Thoracic aorta (tissue), 2 donors: ENCODE data around the gene PTPRM. TPM values are rescaled to one million over a fixed set of nuclear protein-coding genes. Genes with fewer than 3 reads are reported as not detected.

Experiments used
- ATAC-seq: fragments of 150-250 bp; one replicate; pipeline ENCODE4 v1.8.0; 2017; ENCODE audit warnings: low read depth; ENCODE audit not compliant: insufficient number of reproducible peaks, low FRiP score
- DNase-seq: peaks from one replicate; pipeline ENCODE4 v3.0.0-alpha.2; 2020; ENCODE audit warnings: low spot score
- H3K27ac ChIP-seq, 2 donors: fragments of 200-600 bp; sonication (generic); 1 replicate in 1 of 2; 2 replicates in 1 of 2; pipeline ENCODE4 v1.5.1; 2016; ENCODE audit warnings: mild to moderate bottlenecking in 2 of 2, moderate library complexity in 2 of 2
- H3K27me3 ChIP-seq: fragments of 200-600 bp; sonication (generic); replicated peaks from 2 replicates; pipeline ENCODE4 v1.6.0; 2016; ENCODE audit warnings: mild to moderate bottlenecking; ENCODE audit not compliant: insufficient read depth
- H3K36me3 ChIP-seq: fragments of 200-600 bp; sonication (generic); one replicate; pipeline ENCODE4 v1.5.1; 2016
- H3K4me1 ChIP-seq, 2 donors: fragments of 200-600 bp; sonication (generic); 1 replicate in 1 of 2; 2 replicates in 1 of 2; pipeline versions ENCODE4 v1.5.1 to v1.6.0; 2016; ENCODE audit warnings: low read depth in 2 of 2, mild to moderate bottlenecking in 1 of 2; ENCODE audit not compliant: control insufficient read depth in 1 of 2
- H3K4me3 ChIP-seq: fragments of 200-600 bp; sonication (generic); 2 replicates; pipeline ENCODE4 v1.5.1; 2016; ENCODE audit warnings: mild to moderate bottlenecking
- H3K9me3 ChIP-seq: fragments of 200-600 bp; sonication (generic); 2 replicates; pipeline ENCODE4 v1.5.1; 2016
- CTCF ChIP-seq: fragments of 200-600 bp; sonication (generic); IDR thresholded peaks from one replicate; pipeline ENCODE4 v1.5.1; 2019; ENCODE audit warnings: antibody characterized with exemption
- total RNA-seq, 2 donors: library from RNA; depleted of rRNA; stranded (reverse); fragments of >200 nt; gene quantifications; one replicate each; pipeline versions ENCODE4 v1.1.0 to v1.2.3, GENCODE V29; 2016

Gene PTPRM
- total RNA-seq, 2 donors from 2014 or later: 90.3 to 102 TPM

GRCh38 chr18:8453528-8453927 lies 886.4 kb downstream of the PTPRM start:
- Histone ChIP-seq H3K27me3 (no peaks in the 10 kb centered on the region), H3K27ac (no peak overlapping the region), H3K4me1 (no peaks in the 10 kb centered on the region), H3K36me3 (no peaks in the 10 kb centered on the region), H3K4me3 (no peak overlapping the region), H3K9me3 (no peaks in the 10 kb centered on the region)
- no peak for TF ChIP-seq CTCF
- no peak for DNase-seq
- ATAC-seq: no peak

GRCh38 chr18:8454136-8454535 lies 887.0 kb downstream of the PTPRM start:
- no peak overlapping the region for H3K4me3 ChIP-seq
- no peak for TF ChIP-seq CTCF
- no peaks in the 10 kb centered on the region for H3K36me3 ChIP-seq
- H3K27me3 ChIP-seq: no peaks in the 10 kb centered on the region
- no peaks in the 10 kb centered on the region for H3K4me1 ChIP-seq
- ATAC-seq (no peak), DNase-seq (no peak)
- H3K9me3 ChIP-seq: no peaks in the 10 kb centered on the region
- H3K27ac ChIP-seq: no peak overlapping the region

- H3K27ac ChIP-seq: no peak overlapping the region
- DNase-seq (no peak), ATAC-seq (no peak)
- H3K36me3 ChIP-seq: no peaks in the 10 kb centered on the region
- no peaks in the 10 kb centered on the region for H3K4me1 ChIP-seq
- no peaks in the 10 kb centered on the region for H3K9me3 ChIP-seq
- TF ChIP-seq CTCF: no peak
- no peaks in the 10 kb centered on the region for H3K27me3 ChIP-seq
- H3K4me3 ChIP-seq: no peak overlapping the region
These were observed 888.8 kb downstream of the PTPRM start for GRCh38 chr18:8455661-8456614.
